NCI-H146 (cell line): ENCODE measurements around the gene MDM4.

Experiments
- DNase-seq: peaks from one replicate; lab custom pipeline; 2025; lab: John Stamatoyannopoulos, UW

MDM4 gene

GRCh38 chr1:204493145-204493983, 22.8 kb upstream of the MDM4 start:
- DNase-seq = no peak

- DNase-seq = peak; percentile 88
Observed at GRCh38 chr1:204493984-204494280, 22.3 kb upstream of the MDM4 start.

GRCh38 chr1:204494281-204495077, 21.7 kb upstream of the MDM4 start, which contains the start of gene PIK3C2B:
PIK3C2B (minus strand) TSS chr1:204494805; CDS start chr1:204469802, 25,003 bp downstream.
- peak; percentile 86 for DNase-seq

GRCh38 chr1:204495078-204495753, 21.0 kb upstream of the MDM4 start:
- peak; percentile 9 for DNase-seq

GRCh38 chr1:204495777-204496176, 20.4 kb upstream of the MDM4 start:
- DNase-seq = no peak

- no peak for DNase-seq
Observed at GRCh38 chr1:204498981-204499380, 17.2 kb upstream of the MDM4 start.

- DNase-seq = no peak
Observed at GRCh38 chr1:204499511-204500468, 16.4 kb upstream of the MDM4 start.

GRCh38 chr1:204502241-204502640, 14.0 kb upstream of the MDM4 start:
- no peak for DNase-seq

GRCh38 chr1:204503122-204503912, 12.9 kb upstream of the MDM4 start:
- peak; percentile 57 for DNase-seq

GRCh38 chr1:204503913-204504519, 12.2 kb upstream of the MDM4 start:
- no peak for DNase-seq

GRCh38 chr1:204505674-204506200, 10.5 kb upstream of the MDM4 start:
- DNase-seq = no peak

- peak; percentile 92 for DNase-seq
Observed at GRCh38 chr1:204506201-204506968, 9.8 kb upstream of the MDM4 start.

GRCh38 chr1:204506969-204507316, 9.3 kb upstream of the MDM4 start:
- peak; percentile 90 for DNase-seq

GRCh38 chr1:204507317-204508105, 8.7 kb upstream of the MDM4 start:
- DNase-seq = peak; percentile 72

- DNase-seq = peak; percentile 56
Observed at GRCh38 chr1:204509186-204509635, 7.0 kb upstream of the MDM4 start.

- no peak for DNase-seq
Observed at GRCh38 chr1:204511366-204511765, 4.8 kb upstream of the MDM4 start.

- DNase-seq = no peak
Observed at GRCh38 chr1:204513117-204513716, 3.0 kb upstream of the MDM4 start.

- DNase-seq = no peak
Observed at GRCh38 chr1:204514828-204515227, 1.4 kb upstream of the MDM4 start.
